GM23338 (cell line): ENCODE data around the gene BNIP3.

Experiments used
- CREB1 ChIP-seq: fragments of 250-450 bp; sonication (Bioruptor Pico); IDR thresholded peaks from 2 replicates; pipeline ENCODE4 v1.5.0; 2020; ENCODE audit warnings: low read depth, mild to moderate bottlenecking, moderate library complexity
- ETS1 ChIP-seq: IDR thresholded peaks from 2 replicates; pipeline ENCODE4 v1.6.1; 2016; ENCODE audit warnings: antibody characterized with exemption
- EZH2 ChIP-seq: fragments of 200-600 bp; sonication (generic); IDR thresholded peaks from one replicate; pipeline ENCODE4 v1.8.0; 2017; ENCODE audit warnings: antibody characterized with exemption, mild to moderate bottlenecking, low read depth; ENCODE audit not compliant: unreplicated experiment
- EZH2phosphoT487 ChIP-seq: fragments of 200-600 bp; sonication (generic); IDR thresholded peaks from one replicate; pipeline ENCODE4 v1.8.1; 2018; ENCODE audit warnings: antibody characterized with exemption; ENCODE audit not compliant: unreplicated experiment
- JUNB ChIP-seq: IDR thresholded peaks from one replicate; pipeline ENCODE4 v1.6.1; 2016; ENCODE audit warnings: antibody characterized with exemption; ENCODE audit not compliant: unreplicated experiment
- NANOG ChIP-seq: IDR thresholded peaks from 2 replicates; pipeline ENCODE4 v1.6.1; 2016; ENCODE audit warnings: antibody characterized with exemption, borderline replicate concordance
- POLR2AphosphoS5 ChIP-seq: IDR thresholded peaks from 2 replicates; pipeline ENCODE4 v1.6.1; 2016; ENCODE audit warnings: antibody characterized with exemption, low read depth
- STAT1 ChIP-seq: IDR thresholded peaks from one replicate; pipeline ENCODE4 v1.6.1; 2016; ENCODE audit warnings: antibody characterized with exemption; ENCODE audit not compliant: unreplicated experiment
- ZNF114 ChIP-seq: fragments of 250-450 bp; sonication (Bioruptor Pico); IDR thresholded peaks from 2 replicates; pipeline ENCODE4 v1.5.0; 2020; ENCODE audit warnings: mild to moderate bottlenecking, moderate library complexity
- ZNF331 ChIP-seq: fragments of 250-450 bp; sonication (Bioruptor Pico); IDR thresholded peaks from 2 replicates; pipeline ENCODE4 v1.5.0; 2020; ENCODE audit warnings: low read depth, mild to moderate bottlenecking, moderate library complexity
- ZNF462 ChIP-seq: fragments of 250-450 bp; sonication (Bioruptor Pico); IDR thresholded peaks from 2 replicates; pipeline ENCODE4 v1.5.0; 2020; ENCODE audit warnings: mild to moderate bottlenecking, moderate library complexity
- TF ChIP-seq, protein P1 (sequence below), 2 experiments: fragments of 200-600 bp in 1 of 2; sonication (generic) in 1 of 2; conservative IDR thresholded peaks; 2 replicates each; pipeline versions ENCODE4 v1.5.1 to v1.6.1; 2016 to 2017; ENCODE audit warnings: antibody characterized with exemption in 2 of 2, low read depth in 2 of 2, mild to moderate bottlenecking in 2 of 2, moderate library complexity in 1 of 2
- TF ChIP-seq, protein P2 (sequence below): IDR thresholded peaks from one replicate; pipeline ENCODE4 v1.6.1; 2018; ENCODE audit warnings: antibody characterized with exemption; ENCODE audit not compliant: unreplicated experiment

DNA sequence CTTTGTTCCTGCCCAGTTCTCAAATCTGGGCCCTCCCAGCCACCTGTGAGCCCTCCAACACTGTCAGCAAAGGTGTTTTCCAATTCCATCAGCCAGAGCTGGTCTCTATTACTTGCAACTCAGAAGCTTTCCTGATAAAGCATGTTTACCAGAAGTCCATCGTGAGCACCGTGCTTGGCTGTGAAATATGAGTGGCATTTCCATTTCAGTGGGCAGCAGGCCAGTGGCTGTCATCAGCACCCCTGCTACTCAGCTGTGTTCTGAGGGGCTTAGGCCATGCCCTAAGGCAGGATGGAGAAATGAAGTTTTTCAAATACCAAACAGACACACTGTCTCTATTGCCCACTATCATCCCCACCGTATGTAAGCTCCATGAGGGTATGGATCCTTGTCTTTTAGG lies 12.7 kb upstream of the BNIP3 start:
- TF ChIP-seq EZH2 (no peak), POLR2AphosphoS5 (no peak), EZH2phosphoT487 (no peak), CREB1 (CRISPR knock-in tag) (no peak), ZNF114 (CRISPR knock-in tag) (no peak), JUNB (no peak), STAT1 (no peak), ETS1 (no peak), ZNF331 (CRISPR knock-in tag) (no peak), ZNF462 (CRISPR knock-in tag) (no peak), NANOG (no peak)
- TF ChIP-seq, protein P1, sequence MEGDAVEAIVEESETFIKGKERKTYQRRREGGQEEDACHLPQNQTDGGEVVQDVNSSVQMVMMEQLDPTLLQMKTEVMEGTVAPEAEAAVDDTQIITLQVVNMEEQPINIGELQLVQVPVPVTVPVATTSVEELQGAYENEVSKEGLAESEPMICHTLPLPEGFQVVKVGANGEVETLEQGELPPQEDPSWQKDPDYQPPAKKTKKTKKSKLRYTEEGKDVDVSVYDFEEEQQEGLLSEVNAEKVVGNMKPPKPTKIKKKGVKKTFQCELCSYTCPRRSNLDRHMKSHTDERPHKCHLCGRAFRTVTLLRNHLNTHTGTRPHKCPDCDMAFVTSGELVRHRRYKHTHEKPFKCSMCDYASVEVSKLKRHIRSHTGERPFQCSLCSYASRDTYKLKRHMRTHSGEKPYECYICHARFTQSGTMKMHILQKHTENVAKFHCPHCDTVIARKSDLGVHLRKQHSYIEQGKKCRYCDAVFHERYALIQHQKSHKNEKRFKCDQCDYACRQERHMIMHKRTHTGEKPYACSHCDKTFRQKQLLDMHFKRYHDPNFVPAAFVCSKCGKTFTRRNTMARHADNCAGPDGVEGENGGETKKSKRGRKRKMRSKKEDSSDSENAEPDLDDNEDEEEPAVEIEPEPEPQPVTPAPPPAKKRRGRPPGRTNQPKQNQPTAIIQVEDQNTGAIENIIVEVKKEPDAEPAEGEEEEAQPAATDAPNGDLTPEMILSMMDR (conservative IDR thresholded peaks at IDR 0.05; ENCODE audit: low read depth in 2 of 2), result no peak
- TF ChIP-seq, protein P2, sequence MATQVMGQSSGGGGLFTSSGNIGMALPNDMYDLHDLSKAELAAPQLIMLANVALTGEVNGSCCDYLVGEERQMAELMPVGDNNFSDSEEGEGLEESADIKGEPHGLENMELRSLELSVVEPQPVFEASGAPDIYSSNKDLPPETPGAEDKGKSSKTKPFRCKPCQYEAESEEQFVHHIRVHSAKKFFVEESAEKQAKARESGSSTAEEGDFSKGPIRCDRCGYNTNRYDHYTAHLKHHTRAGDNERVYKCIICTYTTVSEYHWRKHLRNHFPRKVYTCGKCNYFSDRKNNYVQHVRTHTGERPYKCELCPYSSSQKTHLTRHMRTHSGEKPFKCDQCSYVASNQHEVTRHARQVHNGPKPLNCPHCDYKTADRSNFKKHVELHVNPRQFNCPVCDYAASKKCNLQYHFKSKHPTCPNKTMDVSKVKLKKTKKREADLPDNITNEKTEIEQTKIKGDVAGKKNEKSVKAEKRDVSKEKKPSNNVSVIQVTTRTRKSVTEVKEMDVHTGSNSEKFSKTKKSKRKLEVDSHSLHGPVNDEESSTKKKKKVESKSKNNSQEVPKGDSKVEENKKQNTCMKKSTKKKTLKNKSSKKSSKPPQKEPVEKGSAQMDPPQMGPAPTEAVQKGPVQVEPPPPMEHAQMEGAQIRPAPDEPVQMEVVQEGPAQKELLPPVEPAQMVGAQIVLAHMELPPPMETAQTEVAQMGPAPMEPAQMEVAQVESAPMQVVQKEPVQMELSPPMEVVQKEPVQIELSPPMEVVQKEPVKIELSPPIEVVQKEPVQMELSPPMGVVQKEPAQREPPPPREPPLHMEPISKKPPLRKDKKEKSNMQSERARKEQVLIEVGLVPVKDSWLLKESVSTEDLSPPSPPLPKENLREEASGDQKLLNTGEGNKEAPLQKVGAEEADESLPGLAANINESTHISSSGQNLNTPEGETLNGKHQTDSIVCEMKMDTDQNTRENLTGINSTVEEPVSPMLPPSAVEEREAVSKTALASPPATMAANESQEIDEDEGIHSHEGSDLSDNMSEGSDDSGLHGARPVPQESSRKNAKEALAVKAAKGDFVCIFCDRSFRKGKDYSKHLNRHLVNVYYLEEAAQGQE, result no peak
